ENCODE measurements around the gene DSP.

- no peak for TF ChIP-seq CTCF (IDR thresholded peaks at IDR 0.05; ENCODE audit: low read length)
- no peak for TF ChIP-seq EZH2 (optimal IDR thresholded peaks at IDR 0.05; ENCODE audit: low read depth, low read length)
Observed at GRCh38 chr6:7504041-7504440, 37.4 kb upstream of the DSP start.

Measured in MM.1S (cell line).